Neuron (in vitro differentiated cells): ENCODE results near the gene TMEM205.
"Not testable (repeated sequence)": the region's sequence is repeated elsewhere in the genome, so short reads cannot be mapped to it uniquely, and the experiment has no call there.

Experiments
- H2AFZ ChIP-seq: one replicate; pipeline ENCODE4 v1.6.1; 2013; ENCODE audit warnings: low read depth, mild to moderate bottlenecking, inconsistent platforms, low read length, moderate library complexity
- H3K27me3 ChIP-seq: one replicate; pipeline ENCODE4 v1.6.1; 2013; ENCODE audit warnings: low read length; ENCODE audit not compliant: insufficient read depth
- H3K36me3 ChIP-seq: one replicate; pipeline ENCODE4 v1.6.1; 2013; ENCODE audit warnings: low read length; ENCODE audit not compliant: insufficient read depth
- H3K4me1 ChIP-seq: one replicate; pipeline ENCODE4 v1.6.1; 2013; ENCODE audit warnings: low read length; ENCODE audit not compliant: insufficient read depth
- H3K4me3 ChIP-seq: 2 replicates; pipeline ENCODE4 v1.5.1; 2013; ENCODE audit warnings: mild to moderate bottlenecking, low read length, moderate library complexity
- H3K9me3 ChIP-seq: one replicate; pipeline ENCODE4 v1.6.1; 2013; ENCODE audit warnings: low read length

The TMEM205 gene

GRCh38 chr19:11342429-11342828 lies 3.6 kb downstream of the TMEM205 start:
- Histone ChIP-seq H3K27me3 (no peaks in the 10 kb centered on the region), H3K4me3 (no peak overlapping the region), H3K36me3 (peaks cover 4% of the 10 kb centered on the region), H3K9me3 (no peaks in the 10 kb centered on the region), H2AFZ (no peak overlapping the region), H3K4me1 (peaks cover 22% of the 10 kb centered on the region)

- H3K27me3 ChIP-seq, H2AFZ ChIP-seq, H3K9me3 ChIP-seq: not testable (repeated sequence)
- H3K36me3 ChIP-seq, result peaks cover 18% of the 10 kb centered on the region
- H3K4me1 ChIP-seq, result peaks cover 15% of the 10 kb centered on the region
- peak overlapping the region; percentile 67 for H3K4me3 ChIP-seq
These were observed 6.0 kb downstream of the TMEM205 start for GRCh38 chr19:11340099-11340467.

GRCh38 chr19:11339254-11340098 lies 6.6 kb downstream of the TMEM205 start, which contains the start of gene RAB3D:
Gene RAB3D (minus strand): TSS chr19:11339657. CDS start chr19:11337399, 2,258 bp downstream.
- Histone ChIP-seq H3K4me1 (peaks cover 14% of the 10 kb centered on the region), H3K9me3 (peaks cover 9% of the 10 kb centered on the region), H3K4me3 (peak within 1 kb of the TSS; percentile 67), H2AFZ (peak within 1 kb of the TSS; percentile 79), H3K36me3 (peaks cover 21% of the 10 kb centered on the region), H3K27me3 (no peaks in the 10 kb centered on the region)

- Histone ChIP-seq H3K9me3 (peaks cover 9% of the 10 kb centered on the region), H3K27me3 (no peaks in the 10 kb centered on the region), H3K36me3 (peaks cover 23% of the 10 kb centered on the region), H3K4me3 (peak overlapping the region; percentile 67), H3K4me1 (peaks cover 14% of the 10 kb centered on the region), H2AFZ (peak overlapping the region; percentile 79)
These were observed 7.4 kb downstream of the TMEM205 start for GRCh38 chr19:11338569-11339253.

- Histone ChIP-seq H3K4me3 (no peak overlapping the region), H3K9me3 (peaks cover 9% of the 10 kb centered on the region)
These were observed 7.9 kb downstream of the TMEM205 start for GRCh38 chr19:11338121-11338520.

GRCh38 chr19:11337080-11337479 lies 9.0 kb downstream of the TMEM205 start:
- H3K4me3 ChIP-seq, result no peak overlapping the region
- peaks cover 14% of the 10 kb centered on the region for H3K4me1 ChIP-seq
- H3K27me3 ChIP-seq, result no peaks in the 10 kb centered on the region
- H3K9me3 ChIP-seq, result peaks cover 9% of the 10 kb centered on the region
- H2AFZ ChIP-seq, result no peak overlapping the region
- H3K36me3 ChIP-seq, result peaks cover 29% of the 10 kb centered on the region

More at GRCh38 chr19:11338121-11338520, 7.9 kb downstream of the TMEM205 start:
- H3K36me3 ChIP-seq, result peaks cover 26% of the 10 kb centered on the region
- H3K4me1 ChIP-seq, result peaks cover 14% of the 10 kb centered on the region
- H3K27me3 ChIP-seq, result no peaks in the 10 kb centered on the region
- no peak overlapping the region for H2AFZ ChIP-seq

- Histone ChIP-seq H2AFZ (no peak overlapping the region), H3K36me3 (peaks cover 25% of the 10 kb centered on the region), H3K4me1 (peaks cover 14% of the 10 kb centered on the region), H3K9me3 (peaks cover 9% of the 10 kb centered on the region), H3K4me3 (no peak overlapping the region), H3K27me3 (no peaks in the 10 kb centered on the region)
These were observed 10.5 kb downstream of the TMEM205 start for GRCh38 chr19:11335449-11336146.

GRCh38 chr19:11333838-11334237 lies 12.2 kb downstream of the TMEM205 start:
- H2AFZ ChIP-seq, H3K27me3 ChIP-seq, H3K4me1 ChIP-seq, H3K4me3 ChIP-seq, H3K9me3 ChIP-seq: not testable (repeated sequence)
- H3K36me3 ChIP-seq, result peaks cover 25% of the 10 kb centered on the region

- H2AFZ ChIP-seq, result no peak overlapping the region
- H3K4me3 ChIP-seq, result no peak overlapping the region
- H3K36me3 ChIP-seq, result peaks cover 25% of the 10 kb centered on the region
These were observed 13.2 kb downstream of the TMEM205 start for GRCh38 chr19:11332822-11333221.

GRCh38 chr19:11331502-11331901 lies 14.6 kb downstream of the TMEM205 start:
- Histone ChIP-seq H3K4me1 (no peaks in the 10 kb centered on the region), H3K27me3 (no peaks in the 10 kb centered on the region), H2AFZ (no peak overlapping the region), H3K4me3 (no peak overlapping the region), H3K9me3 (peaks cover 9% of the 10 kb centered on the region), H3K36me3 (peaks cover 25% of the 10 kb centered on the region)

More at GRCh38 chr19:11332822-11333221, 13.2 kb downstream of the TMEM205 start:
- Histone ChIP-seq H3K9me3 (peaks cover 9% of the 10 kb centered on the region), H3K4me1 (no peaks in the 10 kb centered on the region), H3K27me3 (no peaks in the 10 kb centered on the region)

- Histone ChIP-seq H2AFZ (no peak overlapping the region), H3K27me3 (no peaks in the 10 kb centered on the region), H3K4me1 (no peaks in the 10 kb centered on the region), H3K36me3 (peaks cover 11% of the 10 kb centered on the region), H3K9me3 (peaks cover 2% of the 10 kb centered on the region), H3K4me3 (no peak overlapping the region)
These were observed 15.9 kb downstream of the TMEM205 start for GRCh38 chr19:11330127-11330526.

- H3K27me3 ChIP-seq, result no peaks in the 10 kb centered on the region
- H3K4me1 ChIP-seq, result peaks cover 8% of the 10 kb centered on the region
- no peak overlapping the region for H3K4me3 ChIP-seq
- no peaks in the 10 kb centered on the region for H3K9me3 ChIP-seq
- peaks cover 3% of the 10 kb centered on the region for H3K36me3 ChIP-seq
- H2AFZ ChIP-seq, result no peak overlapping the region
These were observed 20.5 kb downstream of the TMEM205 start for GRCh38 chr19:11325544-11325943.
